ENCODE measurements around the gene RINT1.
A peak's percentile ranks its signal among the peaks of the same experiment; 100 is the strongest.
"Not testable (repeated sequence)": the region's sequence is repeated elsewhere in the genome, so short reads cannot be mapped to it uniquely, and the experiment has no call there.

The RINT1 gene

GRCh38 chr7:105532709-105533460 lies 884 bp downstream of the RINT1 start:
- DNase-seq = no peak

- no peak for DNase-seq
Observed at GRCh38 chr7:105538339-105538738, 6.3 kb downstream of the RINT1 start.

- no peak for DNase-seq
Observed at GRCh38 chr7:105559926-105560325, 27.9 kb downstream of the RINT1 start.

- DNase-seq = no peak
Observed at GRCh38 chr7:105565190-105565589, 33.2 kb downstream of the RINT1 start.

GRCh38 chr7:105567024-105567423 lies 35.0 kb downstream of the RINT1 start:
- no peak for DNase-seq

GRCh38 chr7:105567821-105568220 lies 35.8 kb downstream of the RINT1 start:
- no peak for DNase-seq

- no peak for DNase-seq
Observed at GRCh38 chr7:105571891-105572290, 39.9 kb downstream of the RINT1 start.

GRCh38 chr7:105577251-105577650 lies 45.2 kb downstream of the RINT1 start:
- DNase-seq = no peak

- DNase-seq = no peak
Observed at GRCh38 chr7:105578496-105578895, 46.5 kb downstream of the RINT1 start.

- DNase-seq = no peak
Observed at GRCh38 chr7:105580022-105580740, 48.2 kb downstream of the RINT1 start.

- DNase-seq = peak; percentile 41
Observed at GRCh38 chr7:105581066-105581811, 49.2 kb downstream of the RINT1 start, which contains the start of gene EFCAB10. TSS of gene EFCAB10 (minus strand) at chr7:105581493. CDS start at chr7:105581463, 30 bp downstream.

- no peak for DNase-seq
Observed at GRCh38 chr7:105583061-105583460, 51.1 kb downstream of the RINT1 start.

GRCh38 chr7:105584165-105584564 lies 52.2 kb downstream of the RINT1 start:
- DNase-seq = no peak

- DNase-seq = no peak
Observed at GRCh38 chr7:105585850-105586500, 54.0 kb downstream of the RINT1 start.

GRCh38 chr7:105587909-105588635 lies 56.1 kb downstream of the RINT1 start:
- no peak for DNase-seq

GRCh38 chr7:105589356-105590077 lies 57.5 kb downstream of the RINT1 start:
- peak; percentile 50 for DNase-seq

- no peak for DNase-seq
Observed at GRCh38 chr7:105590793-105591192, 58.8 kb downstream of the RINT1 start.

GRCh38 chr7:105591522-105591921 lies 59.5 kb downstream of the RINT1 start:
- DNase-seq = no peak

GRCh38 chr7:105594034-105594433 lies 62.0 kb downstream of the RINT1 start:
- DNase-seq = no peak

- DNase-seq = no peak
Observed at GRCh38 chr7:105596866-105597265, 64.9 kb downstream of the RINT1 start.

- not testable (repeated sequence) for DNase-seq
Observed at GRCh38 chr7:105599080-105599479, 67.1 kb downstream of the RINT1 start.

GRCh38 chr7:105599551-105599950 lies 67.5 kb downstream of the RINT1 start:
- no peak for DNase-seq
